ENCODE data around the gene TMEM178A. TPM values are rescaled to one million over a fixed set of nuclear protein-coding genes. Genes with fewer than 3 reads are reported as not detected.

The TMEM178A gene
- polyA plus RNA-seq, 6 donors from 2014 or later, result not detected

- H3K27me3 Mint-ChIP-seq, result no peaks in the 10 kb centered on the region
- H3K36me3 Mint-ChIP-seq, result peaks cover 22 to 41% of the 10 kb centered on the region in 2 donors
- ATAC-seq (ENCODE audit: low read depth in 2 of 2) (no peak), DNase-seq (no peak)
- H3K27ac Mint-ChIP-seq, result no peak overlapping the region
- H3K4me3 Mint-ChIP-seq, result no peak overlapping the region
- H3K9me3 Mint-ChIP-seq, result no peaks in the 10 kb centered on the region
- peaks cover 0 to 4% (median 0%) of the 10 kb centered on the region in 3 donors for H3K4me1 Mint-ChIP-seq
Measured at GRCh38 chr2:39762448-39762847, 96.7 kb downstream of the TMEM178A start.

Other genes with a start within 250 kb of the TMEM178A start
- gene MAP4K3, start 228.6 kb upstream of the TMEM178A start, polyA plus RNA-seq (ENCODE audit: low read depth in 6 of 6), result 1 to 10 TPM in 5 of 6 donors, under 1 TPM in 1; 0.76 to 2.9 (median 2.1) TPM
- gene THUMPD2, start 113.3 kb downstream of the TMEM178A start, polyA plus RNA-seq (ENCODE audit: low read depth in 6 of 6), result 10 to 100 TPM in 2 of 6 donors, 1 to 10 TPM in 4; 5.2 to 15.2 (median 6.1) TPM